Ecto neural progenitor cell (in vitro differentiated cells): ENCODE measurements around the gene ERFE.
"Not testable (repeated sequence)": the region's sequence is repeated elsewhere in the genome, so short reads cannot be mapped to it uniquely, and the experiment has no call there.

Experiments used
- DNase-seq: peaks from one replicate; pipeline ENCODE4 v3.0.0-alpha.2; 2018; ENCODE audit warnings: low spot score

Gene ERFE, protein sequence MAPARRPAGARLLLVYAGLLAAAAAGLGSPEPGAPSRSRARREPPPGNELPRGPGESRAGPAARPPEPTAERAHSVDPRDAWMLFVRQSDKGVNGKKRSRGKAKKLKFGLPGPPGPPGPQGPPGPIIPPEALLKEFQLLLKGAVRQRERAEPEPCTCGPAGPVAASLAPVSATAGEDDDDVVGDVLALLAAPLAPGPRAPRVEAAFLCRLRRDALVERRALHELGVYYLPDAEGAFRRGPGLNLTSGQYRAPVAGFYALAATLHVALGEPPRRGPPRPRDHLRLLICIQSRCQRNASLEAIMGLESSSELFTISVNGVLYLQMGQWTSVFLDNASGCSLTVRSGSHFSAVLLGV

DNA sequence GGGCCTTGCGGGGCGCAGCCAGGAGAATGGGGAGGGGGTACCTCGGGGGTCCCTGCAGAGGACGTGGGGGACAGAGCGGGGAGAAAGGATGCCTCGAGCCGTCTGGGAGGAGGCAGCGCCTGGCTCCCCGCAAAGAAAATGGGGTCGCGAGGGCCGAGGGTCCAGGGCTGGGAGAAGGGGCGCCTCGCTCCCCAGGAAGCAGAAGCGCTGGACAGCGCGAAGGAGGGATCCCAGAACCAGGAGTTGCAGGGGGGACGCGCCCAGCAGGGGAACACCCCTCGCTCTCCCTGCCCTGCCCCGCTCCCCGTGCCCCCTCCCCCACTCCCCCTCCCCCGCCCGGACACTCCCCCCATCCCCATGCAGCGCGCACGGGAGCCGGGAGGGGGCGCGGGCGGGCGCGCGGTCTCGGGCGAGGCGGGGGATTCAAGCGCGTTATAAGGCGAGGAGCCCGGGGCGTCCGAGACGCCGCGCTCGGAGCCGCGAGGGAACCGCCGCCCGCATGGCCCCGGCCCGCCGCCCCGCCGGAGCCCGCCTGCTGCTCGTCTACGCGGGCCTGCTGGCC, at the start of gene ERFE:
TSS of gene ERFE (plus strand) at position 462 of the 562 bp plus-strand sequence. CDS start at position 500, 38 bp downstream.
- DNase-seq, result peak; percentile 81

DNA sequence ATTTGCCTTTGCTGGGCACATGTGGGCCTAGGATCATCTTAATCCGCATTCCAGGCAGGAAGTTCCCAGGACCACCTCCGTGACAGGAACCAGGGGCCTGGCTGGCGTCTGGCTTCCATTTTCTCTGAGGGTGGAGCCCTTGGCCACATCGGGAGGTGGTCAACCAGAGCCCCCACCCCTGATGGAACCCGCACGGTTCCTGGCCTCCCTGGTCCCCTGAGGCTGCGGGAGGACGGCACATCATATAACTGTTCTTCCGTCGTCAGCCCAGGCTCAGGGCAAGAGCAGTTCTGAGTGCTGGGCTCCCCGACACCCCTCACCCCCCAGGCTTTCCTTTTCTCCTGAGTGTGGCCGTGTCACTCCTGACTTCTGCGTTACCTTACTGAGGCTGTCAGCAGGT, 45.2 kb upstream of the ERFE start:
- peak; percentile 26 for DNase-seq

DNA sequence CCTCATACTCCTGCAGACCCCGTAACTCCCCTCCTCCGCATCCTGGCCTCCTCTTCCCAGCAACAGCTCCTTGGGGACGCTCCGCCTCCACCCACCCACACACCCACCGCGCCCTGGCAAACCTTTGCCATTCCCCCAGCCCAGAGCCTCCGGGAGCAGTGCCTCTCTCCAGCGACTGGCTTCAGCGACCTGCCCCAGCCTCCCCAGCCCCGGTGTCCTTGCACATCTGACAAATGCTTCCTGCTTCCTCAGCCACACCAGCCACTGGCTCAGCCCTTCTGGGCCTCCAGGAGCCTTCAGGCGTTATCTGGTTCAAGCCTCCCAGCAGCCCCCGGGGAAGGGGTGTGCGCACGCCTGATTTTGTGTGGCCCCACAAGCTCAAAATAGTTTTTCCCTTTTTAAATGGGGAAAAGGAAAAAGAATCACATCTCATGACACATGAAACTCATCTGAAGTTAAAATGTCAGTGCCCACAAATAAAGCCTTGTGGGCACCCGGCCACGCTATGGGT, 44.4 kb upstream of the ERFE start:
- DNase-seq, result no peak

DNA sequence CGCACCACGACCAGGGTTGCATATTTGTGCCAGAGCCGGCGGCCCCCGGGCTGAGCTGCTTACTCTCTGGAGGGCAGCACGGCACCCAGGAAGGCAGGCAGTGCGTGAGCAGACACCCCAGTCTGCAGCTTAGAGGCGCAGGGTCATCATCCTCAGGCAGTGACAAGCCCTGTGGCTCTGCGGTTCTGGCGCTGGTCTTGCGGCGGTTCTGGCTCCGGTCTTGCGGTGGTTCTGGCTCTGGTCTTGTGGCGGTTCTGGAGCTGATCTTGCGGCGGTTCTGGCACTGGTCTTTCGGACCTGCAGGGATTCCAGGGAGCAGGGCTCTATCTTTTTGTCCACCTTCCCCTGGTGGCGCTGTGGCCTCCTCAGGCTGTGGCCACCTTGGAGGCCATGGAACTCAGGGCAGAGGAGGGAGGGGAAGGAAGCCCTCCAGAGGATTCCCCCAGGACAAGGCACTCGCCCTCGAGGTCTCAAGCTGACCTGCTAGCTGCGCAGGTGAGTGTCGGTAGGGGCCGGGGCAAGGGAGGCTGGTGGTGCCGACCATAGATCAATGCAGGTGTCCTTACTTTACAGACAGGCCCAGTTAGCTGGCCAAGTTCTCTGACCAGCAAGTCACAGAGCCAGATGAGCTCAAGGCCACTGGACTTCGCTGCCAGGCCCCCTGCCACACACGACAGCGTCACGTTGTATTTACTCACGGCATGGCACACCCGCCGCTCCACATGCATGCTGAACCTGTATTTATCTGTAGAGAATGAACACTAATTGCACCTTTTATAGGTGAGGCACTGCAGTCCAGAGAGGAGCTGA, 43.7 kb upstream of the ERFE start:
- no peak for DNase-seq

DNA sequence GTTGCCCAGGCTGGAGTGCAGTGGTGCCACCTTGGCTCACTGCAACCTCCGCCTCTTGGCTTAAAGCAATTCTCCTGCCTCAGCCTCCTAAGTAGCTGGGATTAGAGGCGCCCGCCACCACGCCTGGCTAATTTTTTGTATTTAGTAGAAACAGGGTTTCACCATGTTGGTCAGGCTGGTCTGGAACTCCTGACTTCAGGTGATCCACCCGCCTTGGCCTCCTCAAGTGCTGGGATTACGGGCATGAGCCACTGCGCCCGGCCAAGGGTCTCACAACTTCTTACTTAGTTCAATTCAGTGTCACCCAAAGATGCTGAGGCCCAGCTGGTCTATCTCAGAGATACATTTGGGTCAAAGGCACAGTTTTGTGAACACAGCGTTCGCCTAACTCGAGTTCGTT, 43.1 kb upstream of the ERFE start:
- not testable (repeated sequence) for DNase-seq

DNA sequence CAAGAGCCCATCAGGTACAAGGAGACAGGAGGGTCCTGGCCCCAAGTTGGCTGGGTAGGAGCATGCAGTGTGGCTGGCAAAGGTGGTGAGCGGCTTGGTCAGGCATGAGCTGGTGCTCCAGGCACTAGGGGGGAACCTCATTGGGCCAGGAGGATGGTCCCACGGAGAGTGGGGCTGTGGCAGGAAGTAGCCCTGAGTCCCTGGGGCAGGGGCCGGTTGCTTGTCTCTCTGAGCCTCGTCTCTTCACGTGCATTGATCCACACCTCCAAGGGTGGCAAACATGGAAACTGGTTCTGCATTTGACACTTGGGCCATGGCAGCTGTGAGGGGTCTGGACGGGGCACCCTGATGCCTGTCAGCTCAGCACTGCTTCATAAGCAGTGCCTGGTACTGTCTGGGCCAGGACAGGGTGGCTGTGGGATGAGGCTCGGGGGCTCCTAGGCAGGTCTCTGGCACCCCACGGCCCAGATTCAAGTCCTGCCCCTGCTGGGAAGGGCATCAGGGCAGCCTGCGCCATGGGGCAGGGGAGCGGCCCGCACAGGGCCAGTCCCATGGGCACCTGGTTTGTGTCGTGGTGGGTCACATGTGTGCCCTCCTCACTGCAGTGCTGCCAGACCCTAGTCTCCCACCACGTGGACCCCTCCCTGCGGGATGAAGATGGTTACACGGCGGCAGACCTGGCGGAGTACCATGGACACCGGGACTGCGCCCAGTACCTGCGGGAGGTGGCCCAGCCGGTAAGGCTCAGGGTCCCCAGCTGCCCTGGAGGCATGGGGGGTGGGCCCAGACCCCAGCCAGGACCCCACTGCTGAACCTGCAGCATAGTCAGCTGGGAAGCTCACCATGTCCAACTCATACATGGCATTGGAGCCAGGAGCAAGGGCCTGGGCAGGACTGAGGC, 42.2 kb upstream of the ERFE start:
- DNase-seq, result no peak

DNA sequence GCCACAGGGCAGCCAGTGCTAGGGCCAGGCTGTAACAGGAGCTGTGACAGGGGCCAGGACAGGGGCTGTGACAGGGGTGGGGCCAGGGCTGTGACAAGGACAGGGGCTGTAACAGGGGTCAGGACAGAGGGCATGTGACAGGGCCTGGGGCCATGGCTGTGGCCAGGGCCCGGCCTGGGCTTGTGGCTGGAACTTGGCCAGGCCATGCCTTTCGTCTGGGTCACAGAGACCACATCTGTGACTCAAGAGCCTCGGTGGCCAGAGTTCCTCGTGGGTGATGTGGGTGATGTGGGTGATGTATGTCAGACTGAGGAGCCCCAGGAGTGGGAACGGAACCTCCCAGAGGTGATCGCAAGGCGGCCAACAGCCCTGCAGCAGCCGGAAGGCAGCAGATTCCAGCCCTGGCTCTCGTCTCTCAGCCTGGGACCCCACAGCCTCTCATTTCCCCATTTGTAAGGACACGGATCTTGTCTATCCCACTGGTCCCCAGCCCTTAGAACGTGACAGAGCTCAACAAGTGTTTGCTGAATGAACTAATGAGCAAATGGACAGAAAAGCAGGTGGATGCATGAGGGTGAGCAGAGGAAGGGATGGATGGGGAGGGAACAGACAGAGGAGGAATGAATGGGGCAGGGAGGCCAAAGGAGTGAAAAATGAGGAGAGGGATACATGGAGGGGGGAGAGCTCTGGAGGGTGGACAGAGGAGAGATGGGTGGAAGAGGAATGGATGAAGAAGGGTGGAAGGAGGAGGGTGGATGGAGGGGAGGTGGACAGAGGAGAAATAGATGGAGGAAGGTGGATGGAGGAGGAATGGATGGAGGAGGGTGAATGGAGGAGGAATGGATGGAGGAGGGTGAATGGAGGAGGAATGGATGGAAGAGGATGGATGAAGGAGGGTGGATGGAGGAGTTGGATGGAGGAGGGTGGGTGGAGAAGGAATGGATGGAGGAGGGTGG, 41.3 kb upstream of the ERFE start:
- DNase-seq, result no peak

DNA sequence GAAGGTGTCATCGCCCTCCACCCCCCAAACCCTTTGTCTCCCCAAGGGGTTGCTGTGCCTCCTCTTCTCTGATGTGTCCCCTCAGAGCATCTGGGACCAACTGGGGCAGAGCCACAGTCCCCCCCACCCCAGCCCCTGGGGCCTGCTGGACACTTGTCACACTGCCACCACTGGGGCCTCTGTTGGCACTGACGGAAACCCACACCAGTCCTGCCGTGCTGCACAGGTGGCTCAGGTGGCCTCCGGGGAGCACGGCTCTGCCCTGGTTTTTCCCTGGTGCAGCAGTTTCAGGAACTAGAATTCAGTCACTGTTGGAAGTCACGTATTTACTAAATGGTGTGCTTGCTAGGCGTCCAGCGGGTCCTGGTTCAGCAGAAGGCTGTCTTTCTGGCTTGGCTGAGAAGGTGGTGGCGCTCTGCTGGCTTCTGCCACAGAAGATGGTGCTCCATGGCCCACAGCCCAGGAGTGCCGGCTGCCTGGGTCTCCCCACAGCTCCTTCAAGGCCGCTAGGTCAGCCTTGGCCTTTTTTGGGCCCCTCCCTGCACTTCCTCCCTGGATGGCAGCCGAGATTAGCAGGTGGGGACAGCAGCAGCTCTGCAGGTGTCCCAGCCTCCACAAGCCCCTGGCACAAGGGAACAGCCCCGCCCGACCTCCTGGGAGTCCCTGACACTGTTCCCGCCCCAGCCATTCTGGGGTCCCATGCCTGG, 38.9 kb upstream of the ERFE start:
- no peak for DNase-seq

DNA sequence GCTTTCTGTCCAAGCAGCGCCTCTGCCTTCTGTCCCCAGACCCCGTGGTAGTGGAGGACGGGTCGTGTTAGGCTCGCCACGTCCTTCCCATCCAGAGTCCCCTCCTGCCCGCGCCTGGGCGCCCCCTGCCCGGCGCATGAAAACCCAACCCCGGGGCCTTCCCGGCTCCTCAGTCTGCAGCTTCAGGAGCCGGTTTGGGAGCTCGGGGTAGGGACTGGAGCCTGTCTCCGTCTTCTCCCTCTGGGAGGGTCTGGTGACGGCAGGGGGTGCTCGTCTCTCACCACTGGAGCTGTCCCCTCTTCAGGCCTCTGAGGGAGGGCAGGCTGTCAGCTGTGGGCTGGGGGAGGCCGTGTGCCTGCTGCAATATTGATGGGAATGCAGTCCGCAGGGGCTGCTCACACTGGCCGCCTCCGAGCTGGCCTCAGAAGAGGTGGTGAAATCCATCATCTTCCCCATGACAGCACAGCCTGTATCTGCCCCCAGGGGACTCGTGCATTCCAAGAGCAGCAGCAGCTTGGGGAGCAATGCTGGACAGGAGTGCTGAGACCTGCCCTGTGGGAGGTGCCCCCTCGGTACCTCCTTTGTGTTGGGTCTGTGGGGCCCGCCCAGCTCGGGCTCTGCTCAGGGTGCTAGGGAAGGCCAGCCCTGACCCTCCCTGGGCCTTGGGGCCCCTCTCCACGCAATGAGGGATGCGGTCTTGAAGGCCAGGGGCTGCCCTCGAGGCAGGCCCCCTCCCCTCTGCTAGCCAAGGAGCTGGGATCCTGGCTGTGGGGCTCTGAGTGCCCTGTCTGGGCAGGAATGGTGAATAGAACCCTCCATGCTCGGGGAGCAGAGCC, 38.1 kb upstream of the ERFE start:
- no peak for DNase-seq

DNA sequence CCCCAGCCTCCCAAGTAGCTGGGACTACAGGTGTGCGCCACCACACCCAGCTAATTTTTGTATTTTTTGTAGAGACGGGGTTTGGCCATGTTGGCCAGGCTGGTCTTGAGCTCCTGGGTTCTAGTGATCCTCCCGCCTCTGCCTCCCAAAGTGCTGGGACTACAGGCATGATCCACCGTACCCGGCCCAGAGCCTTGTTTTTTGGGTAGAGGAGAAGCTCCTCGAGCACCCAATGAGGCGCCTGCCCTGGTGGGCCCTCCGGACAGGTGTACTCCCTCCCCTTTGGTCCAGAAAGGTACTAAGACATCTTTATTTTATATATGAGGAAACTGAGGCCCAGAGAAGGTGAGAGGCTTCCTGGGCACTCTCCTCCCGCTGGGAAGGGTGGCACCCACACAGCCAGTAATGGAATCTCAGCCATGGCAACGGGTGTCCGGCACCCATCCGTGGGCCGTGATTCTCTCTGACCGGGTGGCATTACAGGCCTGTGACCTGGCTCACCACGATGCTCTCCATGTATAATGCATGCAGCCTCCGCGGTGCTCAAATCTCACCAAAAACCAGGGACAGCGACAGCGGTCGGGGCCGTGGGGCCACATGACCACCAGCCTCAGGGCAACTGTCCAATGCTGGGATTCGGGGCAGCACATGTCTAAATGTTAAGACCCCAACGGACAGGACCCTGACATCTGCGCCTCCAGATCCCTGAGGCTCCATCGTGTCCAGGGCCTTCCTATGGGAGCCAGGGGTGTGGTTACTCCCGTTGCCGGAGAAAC, 37.1 kb upstream of the ERFE start:
- no peak for DNase-seq

DNA sequence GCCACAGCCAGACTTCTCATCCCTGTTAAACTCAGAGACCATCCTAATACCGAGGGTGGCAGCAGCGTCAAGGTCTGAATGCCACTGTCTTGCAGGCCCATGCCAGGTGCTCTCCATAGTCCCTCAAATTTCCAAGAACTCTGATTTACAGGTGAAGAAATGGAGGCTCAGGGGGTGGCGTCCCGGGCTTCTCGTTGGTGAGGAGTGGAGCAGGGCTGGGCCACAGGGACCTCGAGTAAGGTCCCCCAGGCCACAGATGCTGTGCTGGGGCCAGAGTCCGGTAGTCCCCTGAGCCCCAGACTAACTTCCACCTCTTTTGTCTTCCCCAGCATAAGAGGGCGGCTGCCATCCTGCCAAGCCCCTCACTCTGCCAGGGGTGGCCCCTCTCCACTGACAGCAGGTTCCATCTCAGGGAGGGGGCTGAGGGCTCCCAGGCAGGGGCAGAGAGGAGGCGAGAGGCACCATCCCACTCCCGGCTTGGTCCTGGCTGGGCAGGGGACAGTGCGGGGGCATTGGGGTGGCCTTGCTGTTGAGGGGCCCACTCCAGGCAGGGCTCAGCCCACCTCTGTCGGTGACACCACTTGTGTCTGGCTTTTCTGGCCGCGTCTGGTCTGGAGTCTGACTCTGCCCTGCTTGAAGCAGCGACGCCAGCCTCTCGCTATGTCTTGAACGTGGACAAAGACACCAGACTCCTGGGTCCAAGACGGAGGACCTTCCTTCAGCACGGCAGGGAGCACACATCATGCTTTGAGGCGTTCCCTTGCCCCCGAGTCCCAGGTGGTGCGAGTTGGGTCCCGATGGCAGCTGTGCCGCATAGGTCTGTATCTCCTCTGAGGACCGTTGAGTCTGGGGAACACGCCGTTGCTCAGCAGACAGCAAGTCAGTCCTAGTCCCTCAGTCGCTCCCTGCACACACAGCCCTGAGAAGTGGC, 36.2 kb upstream of the ERFE start:
- DNase-seq, result no peak

DNA sequence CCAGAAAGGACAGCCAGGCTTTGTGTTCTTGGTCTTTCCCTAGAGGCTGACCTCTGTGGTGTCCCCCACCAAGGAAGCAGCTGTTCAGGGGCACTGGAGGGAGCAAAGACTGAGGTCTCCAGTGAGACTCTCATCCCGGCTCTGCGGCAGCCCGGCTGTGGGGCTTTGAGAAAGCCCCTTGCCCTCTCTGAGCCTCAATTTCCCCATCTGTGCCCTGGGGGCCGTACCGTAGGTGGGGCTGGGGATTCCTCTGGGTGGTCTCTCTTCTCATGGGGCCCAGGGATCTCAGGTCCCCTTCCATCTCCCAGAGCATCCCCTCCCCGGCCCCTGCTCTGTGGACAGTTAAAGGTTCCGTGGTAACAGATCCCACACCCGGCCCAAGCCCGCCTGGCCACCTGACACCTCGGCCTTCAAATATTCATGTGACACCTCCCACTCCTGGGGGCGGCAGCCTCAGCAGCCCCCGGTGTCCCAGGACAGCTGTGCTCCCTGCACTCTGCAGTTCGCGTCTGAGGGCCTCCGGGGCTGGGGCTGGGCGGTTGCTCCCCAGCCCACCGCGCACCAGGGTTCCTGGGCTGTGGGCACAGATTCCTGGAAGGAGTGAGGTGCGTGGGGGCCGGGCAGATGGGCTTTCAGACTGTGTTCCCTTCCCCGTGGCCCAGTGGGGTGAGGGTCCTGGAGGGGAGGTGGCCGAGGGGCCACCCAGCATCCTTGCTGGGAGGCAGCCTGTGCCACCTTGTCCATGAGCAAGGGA, 35.4 kb upstream of the ERFE start:
- DNase-seq, result no peak

DNA sequence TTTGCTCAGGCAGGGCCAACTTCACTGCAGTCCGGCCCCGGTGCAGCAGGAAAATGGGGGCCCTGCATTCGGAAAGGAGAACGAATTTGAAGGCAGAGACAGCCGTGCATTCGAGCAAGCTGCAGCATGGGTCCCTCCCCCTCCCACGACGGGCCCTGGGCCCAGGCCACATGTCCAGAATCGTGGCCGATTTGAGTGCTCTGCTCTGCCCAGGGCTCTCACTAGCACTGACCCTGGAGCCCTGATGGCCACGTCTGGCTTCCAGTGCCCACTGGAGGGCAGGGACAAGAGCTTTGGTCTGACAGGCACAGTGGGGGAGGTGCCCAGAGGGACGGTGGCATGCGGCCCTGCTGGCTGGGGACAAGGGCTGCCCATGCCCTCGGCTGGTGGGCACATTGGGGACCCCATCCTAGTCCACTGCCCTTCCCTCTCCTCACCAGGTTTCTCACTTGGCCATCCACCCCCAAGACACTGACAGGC, 34.7 kb upstream of the ERFE start:
- no peak for DNase-seq

DNA sequence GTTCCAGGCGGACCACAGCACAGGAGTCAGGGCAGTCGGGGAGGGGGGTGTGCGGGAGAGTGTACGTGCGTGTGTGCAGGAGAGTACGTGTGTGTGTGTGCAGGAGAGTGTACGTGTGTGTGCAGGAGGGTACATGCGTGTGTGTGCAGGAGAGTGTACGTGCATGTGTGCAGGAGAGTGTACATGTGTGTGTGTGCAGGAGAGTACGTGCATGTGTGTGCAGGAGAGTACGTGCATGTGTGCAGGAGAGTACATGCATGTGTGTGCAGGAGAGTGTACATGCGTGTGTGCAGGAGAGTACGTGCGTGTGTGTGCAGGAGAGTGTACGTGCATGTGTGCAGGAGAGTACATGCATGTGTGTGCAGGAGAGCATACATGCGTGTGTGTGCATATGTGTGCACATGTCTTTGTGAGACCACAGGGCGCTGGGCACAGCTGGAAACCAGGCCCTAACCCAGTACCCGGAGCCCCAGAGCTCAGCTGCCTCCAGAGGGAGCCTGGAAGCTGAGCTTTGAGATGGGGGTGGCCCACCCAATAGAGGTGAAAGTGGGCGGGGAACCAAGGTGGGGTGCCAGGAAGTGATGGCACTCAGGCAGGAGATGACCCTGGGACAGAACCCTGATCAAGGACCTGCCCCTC, 34.2 kb upstream of the ERFE start:
- DNase-seq, result no peak

DNA sequence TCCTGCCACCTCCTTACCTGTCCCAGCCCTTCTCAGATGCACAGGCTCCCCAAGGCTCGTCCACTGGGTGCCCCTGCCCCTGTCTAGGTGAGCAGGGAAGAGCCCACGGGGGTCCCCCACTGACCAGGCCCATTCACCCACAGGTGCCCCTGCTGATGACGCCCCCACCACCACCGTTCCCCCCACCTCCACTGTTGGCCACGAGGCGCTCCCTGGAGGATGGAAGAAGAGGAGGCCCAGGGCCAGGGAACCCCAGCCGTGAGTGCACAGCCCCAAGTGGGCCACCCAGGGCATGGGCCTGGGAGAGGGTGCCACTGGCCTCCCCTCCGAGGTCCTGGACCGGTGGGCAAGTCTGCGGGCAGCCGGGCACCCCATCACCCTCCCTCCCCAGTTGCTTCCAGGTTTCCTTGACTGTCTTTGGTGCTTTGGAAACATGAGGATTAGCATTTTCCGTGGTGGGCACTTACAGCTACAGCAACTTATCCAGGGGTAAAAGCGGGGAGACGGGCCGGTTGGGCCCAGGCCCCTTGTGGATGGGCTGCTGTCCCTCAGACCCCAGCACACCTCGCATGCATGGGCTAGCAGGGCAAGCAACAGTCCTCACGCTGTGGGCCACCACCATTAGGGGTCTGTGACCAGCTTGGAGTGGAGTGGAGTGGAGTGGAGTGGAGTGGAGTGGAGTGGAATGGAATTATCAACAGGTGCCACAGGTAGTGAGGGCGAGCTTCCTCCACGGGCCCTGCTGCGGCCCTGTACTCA, 33.5 kb upstream of the ERFE start:
- DNase-seq, result no peak
